ENCODE data around the gene LINC01488. TPM values are rescaled to one million over a fixed set of nuclear protein-coding genes. Genes with fewer than 3 reads are reported as not detected.

The LINC01488 gene
- total and polyA plus RNA-seq, 10 of the 15 experiments (the other 5 are each of a cell fraction or from before 2014, with no cell fraction given) = not detected

- TF ChIP-seq SREBF2 (IDR thresholded peaks at IDR 0.05; ENCODE audit: low read length) (no peak), ZBTB4 (CRISPR knock-in tag; IDR thresholded peaks at IDR 0.05) (no peak), RFX5 (IDR thresholded peaks at IDR 0.05; ENCODE audit: low read depth, low read length) (no peak), BCL11A (IDR thresholded peaks at IDR 0.05; ENCODE audit: low read depth, low read length) (no peak), SPI1 (IDR thresholded peaks at IDR 0.05; ENCODE audit: borderline replicate concordance, insufficient read depth, low read depth, low read length) (no peak), HDGF (IDR thresholded peaks at IDR 0.05) (no peak)
These were observed 9.1 kb downstream of the LINC01488 start (continued) for GRCh38 chr11:69490516-69490915.

GRCh38 chr11:69491071-69492031 lies 9.9 kb downstream of the LINC01488 start:
- Histone ChIP-seq H2AFZ (ENCODE audit: control insufficient read depth, low read depth, low read length) (no peak overlapping the region), H3K79me2 (ENCODE audit: control insufficient read depth, insufficient read depth, low read length) (no peaks in the 10 kb centered on the region), H3K27ac (ENCODE audit: control insufficient read depth, insufficient read depth) (no peak overlapping the region), H4K20me1 (ENCODE audit: control insufficient read depth, insufficient read depth) (no peaks in the 10 kb centered on the region; the same call in 1 of the 2 replicates), H3K27me3 (replicated peaks in 1 of 2; ENCODE audit: control insufficient read depth in 2 of 2, insufficient read depth in 2 of 2, low read length in 1 of 2) (no peaks in the 10 kb centered on the region; a peak in 1 of 4 replicates), H3K4me1 (ENCODE audit: control insufficient read depth, insufficient read depth, low read length) (no peaks in the 10 kb centered on the region), H3K36me3 (ENCODE audit: control insufficient read depth in 2 of 2, insufficient read depth in 2 of 2, low read length in 1 of 2) (no peaks in the 10 kb centered on the region), H3K9ac (ENCODE audit: control insufficient read depth, insufficient read depth, low read length) (no peak overlapping the region), H3K9me3 (replicated peaks; ENCODE audit: control insufficient read depth, insufficient read depth, low read length) (no peaks in the 10 kb centered on the region), H3K4me3 (no peak overlapping the region), H3K4me2 (ENCODE audit: control insufficient read depth, insufficient read depth) (no peak overlapping the region)
- DNase-seq (ENCODE audit: low read depth, low spot score) (no peak), FAIRE-seq (no peak), ATAC-seq (no peak)
- intact Hi-C loops (cut with micrococcal nuclease; ENCODE audit: unreplicated experiment) (no loop called here), in situ Hi-C loops (cut with MboI) (no loop called here)
- ChIA-PET RAD21 (ENCODE audit: unreplicated experiment) (no interaction called here), SMC1A (ENCODE audit: uncharacterized antibody, unreplicated experiment) (no interaction called here), CTCF (no interaction called here), POLR2A (no interaction called here)
- WGBS (ENCODE audit: insufficient coverage, insufficient replicate concordance, low lambda C conversion rate, missing lambda C conversion rate) = 39% methylated on average over 22 of the region's 22 CpGs
- TF ChIP-seq HSF1 (IDR thresholded peaks at IDR 0.05; ENCODE audit: low read depth, low read length) (no peak), NFIC (IDR thresholded peaks at IDR 0.05; ENCODE audit: low read depth, low read length) (no peak), SIN3A (IDR thresholded peaks at IDR 0.05; ENCODE audit: low read depth, low read length) (no peak)
- BruUV-seq (replicated peaks) = no TSS peak
